ENCODE measurements around the gene GALNT12.

DNA sequence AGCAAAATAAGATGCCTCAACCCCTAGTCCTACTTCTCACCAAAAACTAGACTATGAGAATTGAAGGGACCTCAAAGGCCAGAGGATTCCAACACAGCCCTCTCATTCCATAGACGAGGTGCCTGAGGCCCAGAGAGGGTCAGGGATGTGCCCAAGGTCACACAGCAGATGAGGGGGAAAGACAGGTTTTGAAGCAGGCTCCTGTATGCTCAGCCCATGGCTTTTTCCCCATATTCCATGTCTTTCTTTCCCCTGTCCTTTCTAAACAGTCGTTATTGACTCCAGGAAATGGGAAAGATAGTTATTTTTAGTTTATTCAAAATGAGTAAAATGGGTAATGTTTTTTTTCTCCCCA lies 75.1 kb downstream of the GALNT12 start:
- TF ChIP-seq CTCF (IDR thresholded peaks at IDR 0.05; ENCODE audit: low read length) (no peak), EZH2 (IDR thresholded peaks at IDR 0.05; ENCODE audit: borderline replicate concordance, low read length) (no peak)
